GM23248 (cell line): Measurements from ENCODE around the gene PLAAT3. TPM values are rescaled to one million over a fixed set of nuclear protein-coding genes. Genes with fewer than 3 reads are reported as not detected.

Experiments
- DNase-seq: peaks from one replicate; pipeline ENCODE4 v3.0.0-alpha.2; 2015
- H2AFZ ChIP-seq: fragments of 200-600 bp; sonication (generic); 2 replicates; pipeline ENCODE4 v1.6.1; 2016; ENCODE audit warnings: antibody characterized with exemption
- H3F3A ChIP-seq: fragments of 200-600 bp; sonication (generic); 2 replicates; pipeline ENCODE4 v1.6.1; 2016; ENCODE audit warnings: mild to moderate bottlenecking, antibody characterized with exemption, mixed run types; ENCODE audit not compliant: insufficient read depth
- H3K27ac ChIP-seq: fragments of 200-600 bp; sonication (generic); 2 replicates; pipeline ENCODE4 v1.5.1; 2016; ENCODE audit warnings: mild to moderate bottlenecking
- H3K27me3 ChIP-seq: fragments of 200-600 bp; sonication (generic); replicated peaks from 2 replicates; pipeline ENCODE4 v1.6.1; 2016; ENCODE audit warnings: mild to moderate bottlenecking; ENCODE audit not compliant: insufficient read depth
- H3K36me3 ChIP-seq: fragments of 200-600 bp; sonication (generic); 2 replicates; pipeline ENCODE4 v1.6.1; 2016; ENCODE audit warnings: low read depth, mild to moderate bottlenecking
- H3K4me1 ChIP-seq: fragments of 200-600 bp; sonication (generic); 2 replicates; pipeline ENCODE4 v1.6.1; 2016; ENCODE audit warnings: mild to moderate bottlenecking; ENCODE audit not compliant: insufficient read depth
- H3K4me2 ChIP-seq: fragments of 200-600 bp; sonication (generic); one replicate; pipeline ENCODE4 v1.6.1; 2016; ENCODE audit warnings: mild to moderate bottlenecking; ENCODE audit not compliant: unreplicated experiment
- H3K4me3 ChIP-seq: fragments of 200-600 bp; sonication (generic); 2 replicates; pipeline ENCODE4 v1.5.1; 2016; ENCODE audit warnings: mild to moderate bottlenecking
- H3K79me2 ChIP-seq: fragments of 200-600 bp; sonication (generic); 2 replicates; pipeline ENCODE4 v1.6.1; 2016; ENCODE audit warnings: mild to moderate bottlenecking; ENCODE audit not compliant: insufficient read depth
- H3K9ac ChIP-seq: fragments of 200-600 bp; sonication (generic); 2 replicates; pipeline ENCODE4 v1.6.1; 2016; ENCODE audit warnings: mild to moderate bottlenecking
- H3K9me2 ChIP-seq: fragments of 200-600 bp; sonication (generic); 2 replicates; pipeline ENCODE4 v1.6.1; 2016; ENCODE audit warnings: mixed run types, mild to moderate bottlenecking, moderate library complexity; ENCODE audit not compliant: insufficient read depth
- H3K9me3 ChIP-seq: fragments of 200-600 bp; sonication (generic); one replicate; pipeline ENCODE4 v1.6.1; 2017; ENCODE audit warnings: low read depth
- H4K20me1 ChIP-seq: fragments of 200-600 bp; sonication (generic); 2 replicates; pipeline ENCODE4 v1.6.0; 2016; ENCODE audit not compliant: insufficient read depth
- EZH2 ChIP-seq: fragments of 200-600 bp; sonication (generic); IDR thresholded peaks from 2 replicates; pipeline ENCODE4 v1.6.1; 2018; ENCODE audit warnings: antibody characterized with exemption, mild to moderate bottlenecking; ENCODE audit not compliant: insufficient read depth, poor library complexity, severe bottlenecking
- EZH2phosphoT487 ChIP-seq: fragments of 200-600 bp; sonication (generic); IDR thresholded peaks from 2 replicates; pipeline ENCODE4 v1.6.1; 2018; ENCODE audit warnings: antibody characterized with exemption, moderate library complexity, mild to moderate bottlenecking, low read depth; ENCODE audit not compliant: insufficient read depth
- WGBS, 2 experiments: methylation state at CpG; one replicate each; pipeline ENCODE4 v1.1.6; 2015 to 2017; ENCODE audit warnings: low lambda C conversion rate in 2 of 2, low coverage in 1 of 2; ENCODE audit errors: missing lambda C conversion rate in 2 of 2; 5-methylcytosine and 5-hydroxymethylcytosine counted together
- in situ Hi-C: fragments of 300-500 bp; cut with MboI; formaldehyde crosslinking; loops from 2 replicates; pipeline ENCODE4 v1.15.0; 2020
- polyA plus RNA-seq: library from polyadenylated mRNA; unstranded; fragments of >200 nt; fragmentation: Nextera tagmentation; extraction: Ambion mirVana; gene quantifications from 2 replicates; pipeline ENCODE4 v1.2.1, GENCODE V29; 2016
- total RNA-seq: library from RNA; depleted of rRNA; stranded (reverse); fragments of >200 nt; shearing (Covaris generic); gene quantifications from 2 replicates; pipeline ENCODE4 v1.2.3, GENCODE V29; 2014; rRNA removed

The PLAAT3 gene
- 1.8 and 4.3 TPM in 2 replicates for total RNA-seq
- 4.2 and 4.9 TPM in 2 replicates for polyA plus RNA-seq

GRCh38 chr11:63614136-63614671 lies at the start of gene PLAAT3:
Gene PLAAT3 (minus strand): TSS chr11:63614433. CDS start chr11:63614014, 419 bp downstream.
- Histone ChIP-seq H3K9ac (peak within 1 kb of the TSS; percentile 34), H3K36me3 (no peaks in the 10 kb centered on the region), H3K9me3 (no peaks in the 10 kb centered on the region), H3F3A (peaks cover 8% of the 10 kb centered on the region; the same call in 1 of the 2 replicates), H4K20me1 (no peaks in the 10 kb centered on the region), H3K9me2 (no peaks in the 10 kb centered on the region), H3K4me2 (peak within 1 kb of the TSS; percentile 81), H2AFZ (peak within 1 kb of the TSS; percentile 86), H3K4me3 (peak within 1 kb of the TSS; percentile 78), H3K79me2 (no peaks in the 10 kb centered on the region), H3K4me1 (no peaks in the 10 kb centered on the region), H3K27me3 (no peaks in the 10 kb centered on the region), H3K27ac (no peak within 1 kb of the TSS)
- TF ChIP-seq EZH2 (no peak), EZH2phosphoT487 (no peak)
- WGBS, 2 experiments: 0 to 2% methylated on average over 49 of the region's 53 CpGs
- DNase-seq: peak; percentile 61
- in situ Hi-C loops: no loop called here

GRCh38 chr11:63663809-63664208 lies 49.6 kb upstream of the PLAAT3 start:
- no peak for TF ChIP-seq EZH2
- TF ChIP-seq EZH2phosphoT487: no peak
- in situ Hi-C loops: no loop called here
- peak overlapping the region; percentile 69 for H3K4me2 ChIP-seq
- H3K9me2 ChIP-seq: no peaks in the 10 kb centered on the region
- DNase-seq: peak; percentile 88
- peaks cover 50% of the 10 kb centered on the region for H3K4me1 ChIP-seq
- H3K9me3 ChIP-seq: no peaks in the 10 kb centered on the region
- no peak overlapping the region; the same call in 1 of the 2 replicates for H3K4me3 ChIP-seq
- peaks cover 63% of the 10 kb centered on the region for H3F3A ChIP-seq
- 0 to 6% methylated on average over 1 of the region's 1 CpG for WGBS, 2 experiments
- H3K27ac ChIP-seq: peak overlapping the region; percentile 72
- H2AFZ ChIP-seq: no peak overlapping the region
- H3K36me3 ChIP-seq: no peaks in the 10 kb centered on the region
- H3K9ac ChIP-seq: peak overlapping the region; percentile 22; the same call in 1 of the 2 replicates
- H3K79me2 ChIP-seq: peaks cover 91% of the 10 kb centered on the region
- no peaks in the 10 kb centered on the region for H3K27me3 ChIP-seq
- H4K20me1 ChIP-seq: peaks cover 16% of the 10 kb centered on the region; the same call in 1 of the 2 replicates

GRCh38 chr11:63660972-63661371 lies 46.7 kb upstream of the PLAAT3 start:
- no peak overlapping the region for H3K4me2 ChIP-seq
- H2AFZ ChIP-seq: no peak overlapping the region
- no peak overlapping the region for H3K27ac ChIP-seq
- peaks cover 42% of the 10 kb centered on the region for H3F3A ChIP-seq
- H4K20me1 ChIP-seq: peaks cover 16% of the 10 kb centered on the region; the same call in 1 of the 2 replicates
- peaks cover 100% of the 10 kb centered on the region for H3K79me2 ChIP-seq
- H3K36me3 ChIP-seq: peaks cover 21% of the 10 kb centered on the region
- H3K4me1 ChIP-seq: peaks cover 23% of the 10 kb centered on the region
- DNase-seq: no peak
- TF ChIP-seq EZH2: no peak
- TF ChIP-seq EZH2phosphoT487: no peak
- no peaks in the 10 kb centered on the region for H3K27me3 ChIP-seq
- no peak overlapping the region for H3K9ac ChIP-seq
- H3K9me3 ChIP-seq: no peaks in the 10 kb centered on the region
- in situ Hi-C loops: no loop called here
- no peaks in the 10 kb centered on the region for H3K9me2 ChIP-seq
- 96 to 99% methylated on average over 8 of the region's 8 CpGs for WGBS, 2 experiments
- no peak overlapping the region for H3K4me3 ChIP-seq

GRCh38 chr11:63652671-63653070 lies 38.4 kb upstream of the PLAAT3 start:
- no peak for DNase-seq
- Histone ChIP-seq H3K27me3 (no peaks in the 10 kb centered on the region), H3K9ac (no peak overlapping the region), H3K9me3 (no peaks in the 10 kb centered on the region), H3K79me2 (peaks cover 100% of the 10 kb centered on the region), H3K27ac (no peak overlapping the region), H4K20me1 (peaks cover 4% of the 10 kb centered on the region; the same call in 1 of the 2 replicates), H3K4me1 (no peaks in the 10 kb centered on the region), H3K4me2 (no peak overlapping the region), H3K4me3 (no peak overlapping the region), H3K9me2 (no peaks in the 10 kb centered on the region), H3K36me3 (peaks cover 84% of the 10 kb centered on the region), H3F3A (peaks cover 4% of the 10 kb centered on the region; the same call in 1 of the 2 replicates), H2AFZ (no peak overlapping the region)
- 95 to 100% methylated on average over 3 of the region's 3 CpGs for WGBS, 2 experiments
- in situ Hi-C loops: no loop called here
- no peak for TF ChIP-seq EZH2
- no peak for TF ChIP-seq EZH2phosphoT487
